GM12891 (cell line): ENCODE results near the gene RAPGEFL1.
"Not testable (repeated sequence)": the region's sequence is repeated elsewhere in the genome, so short reads cannot be mapped to it uniquely, and the experiment has no call there.

ENCODE experiments used
- PAX5 ChIP-seq: IDR thresholded peaks from 2 replicates; pipeline ENCODE4 v1.6.1; 2011; ENCODE audit warnings: low read length, moderate library complexity, mild to moderate bottlenecking; ENCODE audit not compliant: insufficient read depth, severe bottlenecking
- POLR2A ChIP-seq: IDR thresholded peaks from 2 replicates; pipeline ENCODE4 v1.6.1; 2011; ENCODE audit warnings: low read depth, low read length, control low read depth
- POLR2AphosphoS5 ChIP-seq: IDR thresholded peaks from 2 replicates; pipeline ENCODE4 v1.6.1; 2011; ENCODE audit warnings: low read depth, low read length, control low read depth
- POU2F2 ChIP-seq: IDR thresholded peaks from 2 replicates; pipeline ENCODE4 v1.6.1; 2011; ENCODE audit warnings: low read depth, mild to moderate bottlenecking, control low read depth, low read length, moderate library complexity
- SPI1 ChIP-seq: IDR thresholded peaks from 2 replicates; pipeline ENCODE4 v1.6.1; 2011; ENCODE audit warnings: low read depth, low read length, control low read depth
- TAF1 ChIP-seq: IDR thresholded peaks from 2 replicates; pipeline ENCODE4 v1.6.1; 2011; ENCODE audit warnings: low read depth, low read length, control low read depth

- TF ChIP-seq POLR2A, POLR2AphosphoS5, POU2F2, TAF1, SPI1, PAX5: not testable (repeated sequence)
These were observed 20.7 kb downstream of the RAPGEFL1 start for GRCh38 chr17:40197965-40198456.
